NCI-H69 (cell line): ENCODE results near the gene RBFOX2.
"Not testable (repeated sequence)": the region's sequence is repeated elsewhere in the genome, so short reads cannot be mapped to it uniquely, and the experiment has no call there.

Source experiments
- DNase-seq: peaks from one replicate; lab custom pipeline; 2025; lab: John Stamatoyannopoulos, UW

Gene RBFOX2, protein sequence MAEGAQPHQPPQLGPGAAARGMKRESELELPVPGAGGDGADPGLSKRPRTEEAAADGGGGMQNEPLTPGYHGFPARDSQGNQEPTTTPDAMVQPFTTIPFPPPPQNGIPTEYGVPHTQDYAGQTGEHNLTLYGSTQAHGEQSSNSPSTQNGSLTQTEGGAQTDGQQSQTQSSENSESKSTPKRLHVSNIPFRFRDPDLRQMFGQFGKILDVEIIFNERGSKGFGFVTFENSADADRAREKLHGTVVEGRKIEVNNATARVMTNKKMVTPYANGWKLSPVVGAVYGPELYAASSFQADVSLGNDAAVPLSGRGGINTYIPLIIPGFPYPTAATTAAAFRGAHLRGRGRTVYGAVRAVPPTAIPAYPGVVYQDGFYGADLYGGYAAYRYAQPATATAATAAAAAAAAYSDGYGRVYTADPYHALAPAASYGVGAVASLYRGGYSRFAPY

GRCh38 chr22:36028646-36029405, at the start of gene RBFOX2:
Gene RBFOX2, minus strand, starts transcription at chr22:36028824. Its CDS starts 399 bp downstream, at chr22:36028425.
- DNase-seq: peak; percentile 99

GRCh38 chr22:36077271-36077670, 48.6 kb upstream of the RBFOX2 start:
- DNase-seq: no peak

DNA sequence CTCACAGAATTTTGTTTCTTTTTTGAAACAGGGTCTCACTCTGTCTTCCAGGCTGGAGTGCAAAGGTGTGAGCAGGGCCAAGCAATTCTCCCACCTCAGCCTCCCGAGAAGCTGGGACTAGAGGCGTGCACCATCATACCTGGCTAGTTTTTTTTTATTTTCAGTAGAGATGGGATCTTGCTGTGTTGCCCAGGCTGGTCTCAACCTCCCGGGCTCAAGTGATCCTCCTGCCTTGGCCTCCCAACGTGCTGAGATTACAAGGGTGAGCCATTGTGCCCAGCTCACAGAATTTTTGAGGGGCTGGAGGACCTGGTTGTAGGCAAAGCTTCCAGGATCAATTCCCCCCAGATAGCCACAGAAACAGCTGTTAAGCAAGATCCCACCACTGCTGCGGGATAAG, 47.1 kb upstream of the RBFOX2 start:
- no peak for DNase-seq

DNA sequence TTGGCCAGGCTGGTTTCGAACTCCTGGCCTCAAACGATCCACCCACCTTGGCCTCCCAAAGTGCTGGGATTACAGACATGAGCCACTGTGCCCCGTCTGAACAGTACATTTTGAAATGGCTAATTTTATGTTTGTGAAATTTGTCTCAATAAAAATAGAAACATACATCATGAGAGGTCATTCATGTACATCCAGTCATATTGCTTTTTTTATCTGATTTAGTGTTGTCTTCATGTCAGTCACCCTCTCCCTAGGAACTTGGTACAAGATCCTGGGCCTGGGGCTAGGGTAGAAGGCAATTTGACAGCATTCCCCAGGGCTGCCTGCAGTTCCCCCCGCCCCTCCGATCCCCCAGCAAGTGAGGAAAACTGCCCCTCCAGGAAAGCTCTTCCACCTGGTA, 46.6 kb upstream of the RBFOX2 start:
- no peak for DNase-seq

- no peak for DNase-seq
Observed at GRCh38 chr22:36073476-36073875, 44.9 kb upstream of the RBFOX2 start.

- DNase-seq: not testable (repeated sequence)
Observed at GRCh38 chr22:36070645-36071044, 42.0 kb upstream of the RBFOX2 start.

DNA sequence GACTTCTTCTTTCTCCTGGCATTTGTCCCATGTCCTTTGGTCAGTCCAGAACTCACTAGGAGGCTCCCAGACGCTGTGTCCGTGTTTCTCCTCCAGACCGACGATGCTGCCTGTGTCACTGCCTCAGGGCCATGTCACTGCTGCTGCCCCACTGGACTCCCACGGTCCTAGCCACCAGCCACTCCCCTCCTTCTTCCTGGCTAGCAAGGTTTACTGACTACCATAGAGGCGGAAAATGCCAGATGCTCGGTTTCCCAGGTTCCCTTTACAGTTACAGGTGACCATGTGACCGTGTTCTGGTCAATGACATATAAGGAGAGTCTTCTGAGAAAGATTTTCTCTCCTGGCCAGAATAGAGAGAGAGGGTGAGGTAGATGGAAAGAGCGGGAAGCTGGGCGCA, 40.7 kb upstream of the RBFOX2 start:
- no peak for DNase-seq

DNA sequence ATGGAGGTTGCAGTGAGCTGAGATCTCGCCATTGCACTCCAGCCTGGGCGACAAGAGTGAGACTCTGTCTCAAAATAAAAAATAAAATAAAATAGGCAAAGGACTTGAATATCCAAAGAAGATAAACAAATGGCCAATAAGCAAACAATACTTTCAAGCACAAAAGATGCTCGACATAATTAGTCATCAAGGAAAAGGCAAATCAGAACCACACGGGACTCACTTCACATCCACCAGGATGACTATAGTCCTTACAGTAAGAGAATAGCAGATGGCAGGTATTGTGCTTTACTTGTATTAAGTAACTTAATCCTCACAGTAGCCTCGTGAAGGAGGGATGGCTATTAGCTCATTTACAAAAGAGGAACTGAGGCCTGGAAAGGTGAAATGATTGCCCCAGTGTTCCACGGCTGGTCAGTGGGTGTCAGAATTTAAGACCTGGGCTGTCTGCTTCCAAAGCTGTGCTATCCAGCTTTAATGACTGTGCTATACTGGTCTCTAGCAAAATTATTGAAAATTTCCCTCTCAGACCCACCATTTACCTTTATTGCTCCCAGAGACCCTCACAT, 40.2 kb upstream of the RBFOX2 start:
- DNase-seq: peak; percentile 68

GRCh38 chr22:36067235-36067558, 38.6 kb upstream of the RBFOX2 start:
- no peak for DNase-seq

- DNase-seq: peak; percentile 99
Observed at GRCh38 chr22:36065775-36066544, 37.3 kb upstream of the RBFOX2 start.

GRCh38 chr22:36065462-36065774, 36.8 kb upstream of the RBFOX2 start:
- DNase-seq: no peak

DNA sequence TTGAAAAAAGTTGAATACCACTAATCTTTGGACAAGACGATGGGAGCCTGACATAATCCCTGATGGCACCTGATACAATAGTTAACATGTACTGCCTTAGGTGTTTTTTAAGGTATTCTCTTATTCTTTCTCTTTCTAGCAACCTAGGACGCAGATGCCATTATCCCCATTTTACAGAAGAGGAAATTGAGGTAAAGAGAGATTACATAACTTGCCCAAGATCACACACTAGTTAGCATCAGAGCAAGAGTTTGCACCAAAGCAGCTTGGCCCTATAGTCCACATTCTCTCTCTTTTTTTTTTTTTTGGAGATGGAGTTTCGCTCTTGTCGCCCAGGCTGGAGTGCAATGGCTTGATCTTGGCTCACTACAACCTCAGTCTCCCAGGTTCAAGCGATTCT, 35.7 kb upstream of the RBFOX2 start:
- DNase-seq: no peak

DNA sequence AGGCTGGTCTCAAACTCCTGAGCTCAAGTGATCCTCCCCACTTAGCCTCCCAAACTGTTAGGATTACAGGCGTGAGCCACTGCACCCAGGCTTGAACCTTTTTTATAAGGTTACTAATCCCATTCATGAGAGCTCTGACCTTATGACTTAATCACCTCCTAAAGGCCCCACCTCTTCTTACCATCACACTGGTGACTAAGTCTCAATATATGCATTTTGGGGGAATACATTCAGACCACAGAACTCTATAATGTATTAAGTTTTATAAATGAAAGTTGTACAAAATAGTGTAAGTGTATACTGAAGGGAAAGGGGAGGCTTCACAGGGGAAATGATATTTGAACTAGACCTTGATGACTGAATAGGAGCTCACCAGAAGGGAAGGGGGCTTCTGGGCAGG, 28.4 kb upstream of the RBFOX2 start:
- DNase-seq: no peak

DNA sequence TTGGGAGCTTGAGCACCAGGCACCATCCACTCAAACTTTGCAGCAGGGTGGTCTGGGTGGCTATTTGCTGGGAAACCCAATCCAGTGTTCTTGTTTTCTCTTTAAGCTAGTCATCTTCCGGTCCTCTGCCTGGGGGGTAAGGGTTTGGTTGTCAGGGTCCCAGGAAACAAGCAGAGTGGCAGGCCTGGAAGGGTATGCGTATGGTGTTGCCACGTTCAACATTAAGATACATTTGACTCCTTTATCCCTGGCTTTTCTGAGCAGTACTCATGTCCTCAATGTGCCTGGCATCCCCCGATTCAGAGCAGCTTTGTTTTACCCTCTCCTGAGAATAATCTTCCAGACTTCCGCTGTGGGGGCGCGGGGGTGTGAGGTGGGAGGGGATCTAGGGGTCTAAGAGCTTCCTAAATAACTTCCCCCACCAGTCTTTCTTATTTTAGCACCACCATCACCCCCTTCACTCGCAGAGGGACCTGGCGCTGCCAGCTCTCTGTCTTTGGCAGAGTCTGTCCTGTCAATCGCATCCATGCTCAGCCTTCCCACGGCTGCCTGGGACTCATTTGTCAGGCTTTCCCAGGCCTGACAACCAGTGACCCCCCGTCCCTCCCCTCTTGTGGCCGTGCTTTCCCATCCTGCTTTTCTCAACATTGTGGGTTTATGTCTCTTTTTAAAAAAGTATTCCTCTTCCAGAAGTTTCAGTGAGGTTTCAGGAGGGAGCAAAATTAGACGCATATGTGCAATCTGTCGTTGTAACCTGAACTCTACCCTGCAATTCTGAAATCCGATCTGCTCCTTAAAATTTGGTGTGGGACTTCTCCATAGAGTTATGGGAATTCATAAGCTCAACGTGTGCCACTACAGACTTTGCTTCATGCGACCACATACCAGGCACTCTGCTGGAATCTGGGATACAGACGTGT, 27.0 kb upstream of the RBFOX2 start:
- peak; percentile 12 for DNase-seq

DNA sequence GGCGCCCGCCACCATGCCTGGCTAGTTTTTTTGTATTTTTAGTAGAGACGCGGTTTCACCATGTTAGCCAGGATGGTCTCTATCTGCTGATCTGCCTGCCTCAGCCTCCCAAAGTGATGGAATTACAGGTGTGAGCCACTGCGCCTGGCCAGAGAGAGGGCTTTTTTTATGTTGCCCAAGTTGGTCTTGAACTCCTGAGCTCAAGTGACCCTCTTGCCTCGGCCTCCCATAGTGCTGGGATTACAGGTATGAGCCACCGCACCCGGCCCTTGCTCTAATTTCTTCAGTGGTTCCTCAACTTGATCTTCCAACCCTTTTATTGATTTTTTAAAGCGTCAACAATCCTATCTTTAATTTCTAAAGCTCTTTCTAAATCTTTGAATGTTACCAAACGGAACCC, 25.8 kb upstream of the RBFOX2 start:
- DNase-seq: not testable (repeated sequence)

DNA sequence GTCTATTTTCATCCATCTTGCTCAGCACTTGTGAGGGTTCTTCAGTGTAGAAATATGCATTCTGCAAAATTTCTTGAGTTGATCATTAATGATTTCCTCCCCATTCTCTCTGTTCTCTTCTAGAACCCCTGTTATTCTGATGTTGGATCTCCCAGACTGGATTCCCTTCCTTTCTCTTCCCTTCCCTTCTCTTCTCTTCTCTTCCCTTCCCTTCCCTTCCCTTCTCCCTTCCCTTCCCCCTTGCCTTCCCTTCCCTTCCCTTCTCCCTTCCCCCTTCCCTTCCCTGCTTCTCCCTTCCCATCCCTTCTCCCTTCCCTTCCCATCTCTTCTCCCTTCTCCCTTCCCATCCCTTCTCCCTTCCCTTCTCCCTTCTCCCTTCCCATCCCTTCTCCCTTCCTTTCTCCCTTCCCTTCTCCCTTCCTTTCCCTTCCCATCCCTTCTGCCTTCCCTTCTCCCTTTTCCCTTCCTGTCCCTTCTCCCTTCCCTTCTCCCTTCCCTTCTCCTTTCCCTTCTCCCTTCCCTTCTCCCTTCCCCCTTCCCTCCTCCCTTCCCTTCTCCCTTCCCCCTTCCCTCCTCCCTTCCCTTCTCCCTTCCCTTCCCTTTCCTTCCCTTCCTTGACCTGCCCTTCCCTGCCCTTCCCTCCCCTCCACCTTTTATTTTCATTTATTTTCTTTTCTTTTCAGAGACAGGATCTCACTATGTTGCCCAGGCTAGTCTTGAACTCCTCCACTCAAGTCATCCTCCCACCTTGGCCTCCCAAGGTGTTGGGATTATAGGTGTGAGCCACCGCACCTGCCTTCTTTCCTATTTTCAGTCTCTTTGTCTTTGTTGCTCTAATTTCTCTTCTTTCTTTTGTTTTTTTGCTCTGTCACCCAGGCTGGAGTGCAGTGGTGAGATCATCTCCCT, 24.9 kb upstream of the RBFOX2 start:
- no peak for DNase-seq

GRCh38 chr22:36052505-36052941, 23.9 kb upstream of the RBFOX2 start:
- no peak for DNase-seq

DNA sequence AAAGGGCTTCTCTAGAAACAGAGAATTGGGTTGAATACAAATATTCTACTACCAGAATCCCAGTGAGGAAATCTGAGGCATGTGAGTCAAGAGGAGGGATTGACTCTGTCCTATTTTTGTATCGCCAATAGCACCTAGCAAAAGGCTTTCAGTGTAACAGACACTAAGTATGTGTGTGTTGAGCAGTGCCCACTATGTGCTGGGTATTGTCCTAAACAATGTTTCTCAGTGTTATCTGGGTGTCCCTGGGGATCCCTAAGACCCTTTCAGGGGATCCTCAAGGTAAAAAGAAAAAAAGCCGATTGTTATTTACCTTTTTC, 21.0 kb upstream of the RBFOX2 start:
- no peak for DNase-seq

DNA sequence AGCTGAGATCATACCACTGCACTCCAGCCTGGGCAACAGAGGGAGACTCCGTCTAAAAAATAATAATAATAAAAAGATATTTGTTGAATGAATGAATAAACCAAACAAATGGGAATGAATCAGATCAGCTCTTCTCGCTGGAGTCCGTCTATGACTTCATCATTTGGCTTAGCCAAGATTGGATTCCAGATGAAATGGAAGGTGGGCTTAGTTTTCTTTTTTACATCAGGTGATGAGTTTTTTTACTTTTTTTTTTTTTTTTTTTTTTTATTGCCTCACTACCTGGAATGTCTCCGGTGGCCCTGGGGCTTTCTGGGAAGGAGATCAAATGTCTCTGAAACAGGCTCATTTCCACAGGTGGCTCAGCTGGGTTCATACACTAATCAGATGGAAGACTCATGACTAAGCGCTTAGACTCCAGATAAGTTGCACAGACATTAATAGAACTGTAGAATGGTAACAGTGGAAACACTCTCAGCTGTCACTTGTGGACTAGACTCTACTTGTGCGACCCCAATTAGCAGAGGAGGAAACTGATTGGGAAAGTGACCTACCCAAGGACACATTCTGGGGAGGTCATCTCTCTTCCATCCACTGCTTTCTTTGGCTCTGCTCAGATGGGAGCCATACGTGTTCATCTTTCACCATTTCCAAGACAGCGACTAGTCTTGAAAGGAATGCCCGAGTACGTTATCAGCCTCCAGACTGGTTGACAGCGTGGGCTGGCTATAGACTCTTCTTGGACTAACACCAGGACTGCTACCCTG, 20.5 kb upstream of the RBFOX2 start:
- no peak for DNase-seq

DNA sequence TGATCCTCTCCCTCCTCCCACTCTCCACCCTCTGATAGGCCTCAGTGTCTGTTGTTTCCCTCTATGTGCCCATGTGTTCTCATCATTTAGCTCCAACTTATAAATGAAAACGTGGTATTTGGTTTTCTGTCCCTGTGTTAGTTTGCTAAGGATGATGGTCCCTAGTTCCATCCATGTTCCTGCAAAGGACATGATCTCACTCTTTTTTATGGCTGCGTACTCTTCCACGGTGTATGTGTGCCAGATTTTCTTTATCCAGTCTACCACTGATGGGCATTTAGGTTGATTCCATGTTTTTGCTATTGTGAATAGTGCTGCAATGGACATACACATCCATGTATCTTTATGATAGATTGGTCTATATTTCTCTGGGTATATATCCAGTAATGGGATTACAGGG, 15.9 kb upstream of the RBFOX2 start:
- DNase-seq: not testable (repeated sequence)
